Measurements from ENCODE around the gene TLR3.
A peak's percentile ranks its signal among the peaks of the same experiment; 100 is the strongest.

The TLR3 gene

GRCh38 chr4:186068581-186069348 lies at the start of gene TLR3:
TLR3 (plus strand) TSS chr4:186069156; CDS start chr4:186076620, 7,464 bp downstream.
- no peaks in the 10 kb centered on the region for H3K36me3 ChIP-seq (ENCODE audit: control insufficient read depth in 2 of 2, insufficient read depth in 1 of 2, low read length in 2 of 2)
- CTCF ChIA-PET: interaction anchor here (0.6 to 3.0 kb wide), 10 partner anchors 10 to 929 kb away, joined by 3 to 30 read pairs (median 3); no protein-coding TSS in a partner anchor
- POLR2A ChIA-PET: no interaction called here
- H3K9me3 ChIP-seq (ENCODE audit: control insufficient read depth, insufficient read depth, low read depth, low read length): no peaks in the 10 kb centered on the region
- no peaks in the 10 kb centered on the region; the same call in 1 of the 2 replicates for H3K4me1 ChIP-seq (ENCODE audit: control insufficient read depth, insufficient read depth, low read length)
- H3K4me3 ChIP-seq (ENCODE audit: low read depth, low read length): peak within 1 kb of the TSS; percentile 28
- H3K27ac ChIP-seq (ENCODE audit: extremely low read depth, low read depth, low read length): no peak within 1 kb of the TSS
- no peak for TF ChIP-seq YY1 (tag by site-specific recombination; IDR thresholded peaks at IDR 0.05)
- no peak for TF ChIP-seq ZNF148 (tag by site-specific recombination; IDR thresholded peaks at IDR 0.05; ENCODE audit: borderline replicate concordance)
- TF ChIP-seq PRDM10 (tag by site-specific recombination; IDR thresholded peaks at IDR 0.05): peak; percentile 97
- no peak for TF ChIP-seq SETDB1 (IDR thresholded peaks at IDR 0.05; ENCODE audit: insufficient read length, low read length)
- TF ChIP-seq ZNF518A (tag by site-specific recombination; conservative IDR thresholded peaks at IDR 0.05; ENCODE audit: low read depth): no peak
- TF ChIP-seq ZBTB17 (tag by site-specific recombination; IDR thresholded peaks at IDR 0.05): peak; percentile 52; the same call in 1 of the 2 replicates
- no peak for TF ChIP-seq GLIS2 (tag by site-specific recombination; IDR thresholded peaks at IDR 0.05)
- no peak for TF ChIP-seq TCF7L2 (IDR thresholded peaks at IDR 0.05; ENCODE audit: borderline replicate concordance, low read depth, low read length)
- TF ChIP-seq ZNF747 (tag by site-specific recombination; IDR thresholded peaks at IDR 0.05): no peak
- TF ChIP-seq ZNF707 (tag by site-specific recombination; IDR thresholded peaks at IDR 0.05): no peak
- TF ChIP-seq MZF1 (tag by site-specific recombination; IDR thresholded peaks at IDR 0.05; ENCODE audit: borderline replicate concordance): no peak
- no peak for TF ChIP-seq ZNF239 (tag by site-specific recombination; IDR thresholded peaks at IDR 0.05)
- no peak for TF ChIP-seq ZNF266 (tag by site-specific recombination; IDR thresholded peaks at IDR 0.05; ENCODE audit: low read depth)
- TF ChIP-seq EGR2 (tag by site-specific recombination; IDR thresholded peaks at IDR 0.05; ENCODE audit: low read depth): no peak
- TF ChIP-seq ZNF26 (tag by site-specific recombination; IDR thresholded peaks at IDR 0.05): no peak
- TF ChIP-seq ZNF362 (tag by site-specific recombination; IDR thresholded peaks at IDR 0.05): peak; percentile 73; the same call in 1 of the 2 replicates
- TF ChIP-seq SP7 (tag by site-specific recombination; IDR thresholded peaks at IDR 0.05): no peak
- TF ChIP-seq PATZ1 (tag by site-specific recombination; IDR thresholded peaks at IDR 0.05): no peak
- no peak for TF ChIP-seq ZBTB26 (tag by site-specific recombination; optimal IDR thresholded peaks at IDR 0.05)
